ENCODE measurements around the gene DENND1A.

DNA sequence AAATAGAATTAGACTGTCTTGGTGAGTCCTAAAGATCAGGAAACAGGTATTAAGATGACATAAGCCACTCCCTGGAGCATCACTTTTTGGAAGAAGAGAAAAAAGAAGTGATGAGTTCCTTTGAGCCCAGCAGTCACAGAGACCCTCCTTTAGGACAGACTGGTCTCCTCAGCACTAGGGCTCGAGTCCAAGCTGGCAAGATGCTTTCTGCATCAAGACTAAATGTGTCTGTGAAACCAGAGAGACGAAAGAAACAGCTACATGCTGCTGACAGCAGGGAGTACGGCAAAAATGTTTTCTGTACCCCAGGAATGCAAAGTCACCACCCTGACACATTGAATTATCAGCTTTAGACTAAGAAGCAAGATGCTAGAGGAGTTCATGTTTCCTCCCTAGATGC, 389.5 kb downstream of the DENND1A start:
- TF ChIP-seq GATA2 (IDR thresholded peaks at IDR 0.05; ENCODE audit: low read depth, low read length), result no peak
- no peak for TF ChIP-seq GATA3 (IDR thresholded peaks at IDR 0.05; ENCODE audit: low read depth, low read length)

Measured in SH-SY5Y (cell line).